ENCODE results near the gene WDFY2.

DNA sequence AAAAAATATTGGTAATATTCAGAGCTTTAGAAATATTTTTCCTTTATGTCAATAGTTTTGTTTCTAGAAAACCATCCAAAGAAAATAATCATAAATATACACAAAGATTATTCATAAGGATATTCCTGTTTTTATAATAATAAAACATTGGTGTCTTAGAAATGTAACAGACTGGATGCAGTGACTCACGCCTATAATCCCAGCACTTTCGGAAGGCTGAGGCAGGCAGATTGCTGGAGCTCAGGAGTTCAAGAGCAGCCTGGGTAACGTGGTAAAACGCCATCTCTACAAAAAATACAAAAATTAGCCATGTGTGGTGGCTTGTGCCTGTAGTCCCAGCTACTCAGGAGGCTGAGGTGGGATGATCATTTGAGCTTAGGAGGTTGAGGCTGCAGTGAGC is 112.9 kb downstream of the WDFY2 start:
- TF ChIP-seq, protein P1, sequence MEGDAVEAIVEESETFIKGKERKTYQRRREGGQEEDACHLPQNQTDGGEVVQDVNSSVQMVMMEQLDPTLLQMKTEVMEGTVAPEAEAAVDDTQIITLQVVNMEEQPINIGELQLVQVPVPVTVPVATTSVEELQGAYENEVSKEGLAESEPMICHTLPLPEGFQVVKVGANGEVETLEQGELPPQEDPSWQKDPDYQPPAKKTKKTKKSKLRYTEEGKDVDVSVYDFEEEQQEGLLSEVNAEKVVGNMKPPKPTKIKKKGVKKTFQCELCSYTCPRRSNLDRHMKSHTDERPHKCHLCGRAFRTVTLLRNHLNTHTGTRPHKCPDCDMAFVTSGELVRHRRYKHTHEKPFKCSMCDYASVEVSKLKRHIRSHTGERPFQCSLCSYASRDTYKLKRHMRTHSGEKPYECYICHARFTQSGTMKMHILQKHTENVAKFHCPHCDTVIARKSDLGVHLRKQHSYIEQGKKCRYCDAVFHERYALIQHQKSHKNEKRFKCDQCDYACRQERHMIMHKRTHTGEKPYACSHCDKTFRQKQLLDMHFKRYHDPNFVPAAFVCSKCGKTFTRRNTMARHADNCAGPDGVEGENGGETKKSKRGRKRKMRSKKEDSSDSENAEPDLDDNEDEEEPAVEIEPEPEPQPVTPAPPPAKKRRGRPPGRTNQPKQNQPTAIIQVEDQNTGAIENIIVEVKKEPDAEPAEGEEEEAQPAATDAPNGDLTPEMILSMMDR (IDR thresholded peaks at IDR 0.05): no peak
- no peak for TF ChIP-seq POLR2A (IDR thresholded peaks at IDR 0.05)
- TF ChIP-seq EP300 (IDR thresholded peaks at IDR 0.05): no peak
- no peak for TF ChIP-seq POLR2AphosphoS5 (IDR thresholded peaks at IDR 0.05)
